ENCODE results near the gene SRM.
"Not testable (repeated sequence)": the region's sequence is repeated elsewhere in the genome, so short reads cannot be mapped to it uniquely, and the experiment has no call there.

The SRM gene

GRCh38 chr1:11026052-11026451 lies 33.8 kb downstream of the SRM start:
- no peak overlapping the region for H3K9ac ChIP-seq (ENCODE audit: low read depth, low read length)
- no peaks in the 10 kb centered on the region for H3K9me3 ChIP-seq (ENCODE audit: control insufficient read depth, insufficient read depth, low read length)
- no peaks in the 10 kb centered on the region for H3K4me1 ChIP-seq (ENCODE audit: insufficient read depth, low read length)
- H3K36me3 ChIP-seq (ENCODE audit: insufficient read depth, low read length) = peaks cover 21% of the 10 kb centered on the region

GRCh38 chr1:11025618-11026017 lies 34.2 kb downstream of the SRM start:
- no peaks in the 10 kb centered on the region for H3K9me3 ChIP-seq (ENCODE audit: control insufficient read depth, insufficient read depth, low read length)
- no peak overlapping the region for H3K9ac ChIP-seq (ENCODE audit: low read depth, low read length)
- no peaks in the 10 kb centered on the region for H3K4me1 ChIP-seq (ENCODE audit: insufficient read depth, low read length)
- peaks cover 25% of the 10 kb centered on the region for H3K36me3 ChIP-seq (ENCODE audit: insufficient read depth, low read length)

- no peaks in the 10 kb centered on the region for H3K4me1 ChIP-seq (ENCODE audit: insufficient read depth, low read length)
- H3K36me3 ChIP-seq (ENCODE audit: insufficient read depth, low read length) = peaks cover 30% of the 10 kb centered on the region
- no peaks in the 10 kb centered on the region for H3K9me3 ChIP-seq (ENCODE audit: control insufficient read depth, insufficient read depth, low read length)
- no peak overlapping the region for H3K9ac ChIP-seq (ENCODE audit: low read depth, low read length)
Observed at GRCh38 chr1:11024874-11025203, 35.0 kb downstream of the SRM start.

GRCh38 chr1:11024154-11024873 lies 35.5 kb downstream of the SRM start:
- no peaks in the 10 kb centered on the region for H3K9me3 ChIP-seq (ENCODE audit: control insufficient read depth, insufficient read depth, low read length)
- no peaks in the 10 kb centered on the region for H3K4me1 ChIP-seq (ENCODE audit: insufficient read depth, low read length)
- peaks cover 29% of the 10 kb centered on the region for H3K36me3 ChIP-seq (ENCODE audit: insufficient read depth, low read length)
- H3K9ac ChIP-seq (ENCODE audit: low read depth, low read length) = no peak overlapping the region

GRCh38 chr1:11023201-11023600 lies 36.6 kb downstream of the SRM start:
- peaks cover 36% of the 10 kb centered on the region for H3K36me3 ChIP-seq (ENCODE audit: insufficient read depth, low read length)
- no peak overlapping the region for H3K9ac ChIP-seq (ENCODE audit: low read depth, low read length)
- no peaks in the 10 kb centered on the region for H3K4me1 ChIP-seq (ENCODE audit: insufficient read depth, low read length)
- no peaks in the 10 kb centered on the region for H3K9me3 ChIP-seq (ENCODE audit: control insufficient read depth, insufficient read depth, low read length)

- Histone ChIP-seq H3K9me3 (ENCODE audit: control insufficient read depth, insufficient read depth, low read length) (no peaks in the 10 kb centered on the region), H3K9ac (ENCODE audit: low read depth, low read length) (no peak overlapping the region), H3K36me3 (ENCODE audit: insufficient read depth, low read length) (peaks cover 49% of the 10 kb centered on the region), H3K4me1 (ENCODE audit: insufficient read depth, low read length) (no peaks in the 10 kb centered on the region)
Observed at GRCh38 chr1:11019971-11020370, 39.8 kb downstream of the SRM start.

GRCh38 chr1:11019358-11019757 lies 40.5 kb downstream of the SRM start:
- peaks cover 51% of the 10 kb centered on the region for H3K36me3 ChIP-seq (ENCODE audit: insufficient read depth, low read length)
- H3K9me3 ChIP-seq (ENCODE audit: control insufficient read depth, insufficient read depth, low read length) = not testable (repeated sequence)

GRCh38 chr1:11013160-11013531 lies 46.7 kb downstream of the SRM start:
- no peaks in the 10 kb centered on the region for H3K9me3 ChIP-seq (ENCODE audit: control insufficient read depth, insufficient read depth, low read length)
- peak overlapping the region; percentile 100 for H3K9ac ChIP-seq (ENCODE audit: low read depth, low read length)
- peaks cover 30% of the 10 kb centered on the region for H3K36me3 ChIP-seq (ENCODE audit: insufficient read depth, low read length)
- peaks cover 10% of the 10 kb centered on the region for H3K4me1 ChIP-seq (ENCODE audit: insufficient read depth, low read length)

More at GRCh38 chr1:11019358-11019757, 40.5 kb downstream of the SRM start:
- not testable (repeated sequence) for H3K4me1 ChIP-seq (ENCODE audit: insufficient read depth, low read length); H3K9ac ChIP-seq (ENCODE audit: low read depth, low read length)

GRCh38 chr1:11012260-11013159 lies 47.3 kb downstream of the SRM start, which contains the start of gene TARDBP:
Gene TARDBP (plus strand): TSS chr1:11012654. CDS start chr1:11013728, 1,074 bp downstream.
- Histone ChIP-seq H3K9ac (ENCODE audit: low read depth, low read length) (peak within 1 kb of the TSS; percentile 100), H3K36me3 (ENCODE audit: insufficient read depth, low read length) (peaks cover 30% of the 10 kb centered on the region), H3K9me3 (ENCODE audit: control insufficient read depth, insufficient read depth, low read length) (no peaks in the 10 kb centered on the region), H3K4me1 (ENCODE audit: insufficient read depth, low read length) (peaks cover 10% of the 10 kb centered on the region)

All from ES-I3 (cell line).